H1 (cell line): ENCODE data around the gene OPN5.

Source experiments
- CEBPB ChIP-seq: IDR thresholded peaks from 2 replicates; pipeline ENCODE4 v1.6.1; 2012; ENCODE audit warnings: low read depth, low read length
- EP300 ChIP-seq, 2 experiments: IDR thresholded peaks; 1 replicate in 1 of 2; 2 replicates in 1 of 2; pipeline ENCODE4 v1.6.1; 2011 to 2012; ENCODE audit warnings: low read depth in 2 of 2, low read length in 2 of 2, mild to moderate bottlenecking in 2 of 2, borderline replicate concordance in 1 of 2, inconsistent platforms in 1 of 2, moderate library complexity in 1 of 2
- EZH2 ChIP-seq: fragments of 200-600 bp; sonication (generic); IDR thresholded peaks from 2 replicates; pipeline ENCODE4 v1.7.1; 2012; ENCODE audit warnings: low read depth, mild to moderate bottlenecking, moderate library complexity, low read length, inconsistent platforms; ENCODE audit not compliant: severe bottlenecking
- GABPA ChIP-seq: IDR thresholded peaks from 2 replicates; pipeline ENCODE4 v1.6.1; 2011; ENCODE audit warnings: mild to moderate bottlenecking, low read length, moderate library complexity, borderline replicate concordance; ENCODE audit not compliant: insufficient read depth
- GTF2F1 ChIP-seq: IDR thresholded peaks from 2 replicates; pipeline ENCODE4 v1.6.1; 2012; ENCODE audit warnings: low read depth, low read length, improper control_type of control experiment, borderline replicate concordance
- MAX ChIP-seq: IDR thresholded peaks from 2 replicates; pipeline ENCODE4 v1.6.1; 2012; ENCODE audit warnings: inconsistent platforms
- RFX5 ChIP-seq: IDR thresholded peaks from 2 replicates; pipeline ENCODE4 v1.6.1; 2011; ENCODE audit warnings: low read depth, low read length, improper control_type of control experiment, borderline replicate concordance
- RXRA ChIP-seq: IDR thresholded peaks from 2 replicates; pipeline ENCODE4 v1.6.1; 2011; ENCODE audit warnings: low read depth, mild to moderate bottlenecking, low read length, moderate library complexity; ENCODE audit not compliant: insufficient read depth
- SIN3A ChIP-seq, 2 experiments: IDR thresholded peaks in 1 of 2; conservative IDR thresholded peaks in 1 of 2; 2 replicates each; pipeline ENCODE4 v1.6.1; 2011 to 2012; ENCODE audit warnings: low read length in 2 of 2, improper control_type of control experiment in 1 of 2, low read depth in 1 of 2, mild to moderate bottlenecking in 1 of 2
- SIX5 ChIP-seq: IDR thresholded peaks from 2 replicates; pipeline ENCODE4 v1.6.1; 2011; ENCODE audit warnings: mild to moderate bottlenecking, low read depth, low read length
- SP2 ChIP-seq: IDR thresholded peaks from 2 replicates; pipeline ENCODE4 v1.6.1; 2012; ENCODE audit warnings: mild to moderate bottlenecking, low read length, inconsistent platforms
- SRF ChIP-seq: IDR thresholded peaks from 2 replicates; pipeline ENCODE4 v1.6.1; 2011; ENCODE audit warnings: mild to moderate bottlenecking, low read depth, low read length, moderate library complexity
- ZNF274 ChIP-seq: IDR thresholded peaks from 2 replicates; pipeline ENCODE4 v1.7.0; 2012; ENCODE audit warnings: low read length, borderline replicate concordance; ENCODE audit errors: extremely low read depth
- TF ChIP-seq, protein P1 (sequence below), 3 experiments: IDR thresholded peaks; 1 replicate in 2 of 3; 2 replicates in 1 of 3; pipeline versions ENCODE4 v1.5.1 to v1.6.1; 2011; ENCODE audit warnings: low read length in 3 of 3, mild to moderate bottlenecking in 3 of 3, inconsistent platforms in 2 of 3, low read depth in 1 of 3, moderate library complexity in 1 of 3; ENCODE audit not compliant: insufficient read depth in 1 of 3; ENCODE audit errors: control extremely low read depth in 1 of 3

GRCh38 chr6:47804821-47805220 is 23.0 kb downstream of the OPN5 start:
- TF ChIP-seq, protein P1, sequence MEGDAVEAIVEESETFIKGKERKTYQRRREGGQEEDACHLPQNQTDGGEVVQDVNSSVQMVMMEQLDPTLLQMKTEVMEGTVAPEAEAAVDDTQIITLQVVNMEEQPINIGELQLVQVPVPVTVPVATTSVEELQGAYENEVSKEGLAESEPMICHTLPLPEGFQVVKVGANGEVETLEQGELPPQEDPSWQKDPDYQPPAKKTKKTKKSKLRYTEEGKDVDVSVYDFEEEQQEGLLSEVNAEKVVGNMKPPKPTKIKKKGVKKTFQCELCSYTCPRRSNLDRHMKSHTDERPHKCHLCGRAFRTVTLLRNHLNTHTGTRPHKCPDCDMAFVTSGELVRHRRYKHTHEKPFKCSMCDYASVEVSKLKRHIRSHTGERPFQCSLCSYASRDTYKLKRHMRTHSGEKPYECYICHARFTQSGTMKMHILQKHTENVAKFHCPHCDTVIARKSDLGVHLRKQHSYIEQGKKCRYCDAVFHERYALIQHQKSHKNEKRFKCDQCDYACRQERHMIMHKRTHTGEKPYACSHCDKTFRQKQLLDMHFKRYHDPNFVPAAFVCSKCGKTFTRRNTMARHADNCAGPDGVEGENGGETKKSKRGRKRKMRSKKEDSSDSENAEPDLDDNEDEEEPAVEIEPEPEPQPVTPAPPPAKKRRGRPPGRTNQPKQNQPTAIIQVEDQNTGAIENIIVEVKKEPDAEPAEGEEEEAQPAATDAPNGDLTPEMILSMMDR (IDR thresholded peaks at IDR 0.05; ENCODE audit: control extremely low read depth in 1 of 3, insufficient read depth in 1 of 3, low read depth in 1 of 3, low read length in 3 of 3) = no peak
- no peak for TF ChIP-seq CEBPB
- TF ChIP-seq MAX = no peak
- no peak for TF ChIP-seq SIX5
- no peak for TF ChIP-seq SIN3A (conservative IDR thresholded peaks at IDR 0.05 in 1 of 2, IDR thresholded peaks at IDR 0.05 in 1 of 2; ENCODE audit: low read depth in 1 of 2, low read length in 2 of 2)
- TF ChIP-seq RFX5 = no peak
- TF ChIP-seq EZH2 = no peak
- no peak for TF ChIP-seq ZNF274
- TF ChIP-seq GTF2F1 = no peak
- no peak for TF ChIP-seq RXRA
- TF ChIP-seq SRF = no peak
- TF ChIP-seq SP2 = no peak
- no peak for TF ChIP-seq GABPA
- no peak for TF ChIP-seq EP300 (IDR thresholded peaks at IDR 0.05; ENCODE audit: borderline replicate concordance in 1 of 2, low read depth in 2 of 2, low read length in 2 of 2)
